GM12873 (cell line): ENCODE data around the gene MDN1.

Experiments
- TF ChIP-seq, protein P1 (sequence below): IDR thresholded peaks from 2 replicates; pipeline ENCODE4 v1.5.1; 2012; ENCODE audit warnings: low read depth, mild to moderate bottlenecking, moderate library complexity, low read length, control low read depth; ENCODE audit not compliant: insufficient read depth; ENCODE audit errors: missing control alignments

MDN1 gene

DNA sequence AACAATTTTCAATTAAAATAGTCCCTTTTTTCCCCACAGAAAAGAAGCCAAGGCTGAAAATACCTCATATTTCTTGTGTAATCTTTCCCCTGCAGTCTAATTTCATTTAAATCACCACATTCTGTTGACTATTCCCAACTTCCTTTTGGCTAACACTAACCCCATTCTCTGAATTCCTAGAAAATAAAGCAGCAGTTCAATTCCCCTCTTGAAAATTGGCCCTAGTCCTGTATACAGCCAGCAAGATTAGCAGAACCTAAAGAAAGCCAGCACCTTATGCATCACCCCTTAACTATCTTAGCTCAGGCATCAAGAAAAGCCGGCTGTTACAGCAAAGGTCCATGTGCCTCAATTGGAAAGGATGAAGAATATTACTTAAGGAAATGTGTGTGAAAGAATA lies 69.7 kb downstream of the MDN1 start:
- TF ChIP-seq, protein P1, sequence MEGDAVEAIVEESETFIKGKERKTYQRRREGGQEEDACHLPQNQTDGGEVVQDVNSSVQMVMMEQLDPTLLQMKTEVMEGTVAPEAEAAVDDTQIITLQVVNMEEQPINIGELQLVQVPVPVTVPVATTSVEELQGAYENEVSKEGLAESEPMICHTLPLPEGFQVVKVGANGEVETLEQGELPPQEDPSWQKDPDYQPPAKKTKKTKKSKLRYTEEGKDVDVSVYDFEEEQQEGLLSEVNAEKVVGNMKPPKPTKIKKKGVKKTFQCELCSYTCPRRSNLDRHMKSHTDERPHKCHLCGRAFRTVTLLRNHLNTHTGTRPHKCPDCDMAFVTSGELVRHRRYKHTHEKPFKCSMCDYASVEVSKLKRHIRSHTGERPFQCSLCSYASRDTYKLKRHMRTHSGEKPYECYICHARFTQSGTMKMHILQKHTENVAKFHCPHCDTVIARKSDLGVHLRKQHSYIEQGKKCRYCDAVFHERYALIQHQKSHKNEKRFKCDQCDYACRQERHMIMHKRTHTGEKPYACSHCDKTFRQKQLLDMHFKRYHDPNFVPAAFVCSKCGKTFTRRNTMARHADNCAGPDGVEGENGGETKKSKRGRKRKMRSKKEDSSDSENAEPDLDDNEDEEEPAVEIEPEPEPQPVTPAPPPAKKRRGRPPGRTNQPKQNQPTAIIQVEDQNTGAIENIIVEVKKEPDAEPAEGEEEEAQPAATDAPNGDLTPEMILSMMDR: no peak

GRCh38 chr6:89745716-89746115 lies 73.9 kb downstream of the MDN1 start:
- TF ChIP-seq, protein P1: no peak

- TF ChIP-seq, protein P1: no peak
These were observed 74.5 kb downstream of the MDN1 start for GRCh38 chr6:89745096-89745495.

- TF ChIP-seq, protein P1: no peak
These were observed 82.7 kb downstream of the MDN1 start for GRCh38 chr6:89736893-89737292.

DNA sequence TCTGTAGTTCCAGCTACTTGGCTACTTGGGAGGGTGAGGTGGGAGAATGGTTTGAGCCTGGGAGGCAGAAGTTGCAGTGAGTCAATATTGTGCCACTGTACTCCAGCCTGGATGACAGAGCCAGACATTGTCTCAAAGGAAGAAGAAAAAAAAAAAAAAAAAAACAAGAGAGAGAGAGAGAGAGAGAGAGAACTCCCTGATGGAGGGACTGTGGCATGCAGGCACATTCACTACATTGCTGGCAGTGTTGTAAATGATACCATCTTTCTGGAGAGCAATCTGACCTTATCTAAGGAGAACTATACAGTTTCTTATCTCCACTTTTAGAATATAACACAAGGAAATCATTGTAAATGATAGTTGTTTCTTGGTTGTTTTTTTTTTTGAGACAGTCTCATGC lies 85.1 kb downstream of the MDN1 start:
- TF ChIP-seq, protein P1: no peak

- TF ChIP-seq, protein P1: no peak
These were observed 87.5 kb downstream of the MDN1 start for GRCh38 chr6:89731924-89732567.

GRCh38 chr6:89729818-89730217 lies 89.8 kb downstream of the MDN1 start:
- TF ChIP-seq, protein P1: no peak

DNA sequence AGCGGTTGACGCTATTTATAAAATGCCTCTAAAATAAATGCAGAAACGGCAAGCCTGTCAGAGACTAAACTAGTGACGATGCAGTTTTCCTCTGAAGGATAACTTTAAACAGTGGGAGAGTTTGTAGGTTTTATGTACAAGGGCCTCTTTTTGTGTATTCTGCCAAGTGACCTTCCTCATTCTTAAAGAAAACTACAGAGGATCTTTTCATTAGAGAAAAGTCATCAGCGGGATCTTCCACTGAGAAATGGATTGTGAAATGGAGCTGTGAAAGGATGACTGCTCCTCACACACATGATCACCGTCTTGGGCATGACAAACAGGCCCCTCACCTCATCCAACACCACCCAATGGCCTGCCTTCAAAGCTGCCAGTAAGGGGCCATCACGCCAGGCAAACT lies 92.1 kb downstream of the MDN1 start:
- TF ChIP-seq, protein P1: no peak
